Liver (tissue), 9 donors: ENCODE results near the gene C3orf20. TPM values are rescaled to one million over a fixed set of nuclear protein-coding genes. Genes with fewer than 3 reads are reported as not detected.

Experiments
- DNase-seq: peaks from one replicate; pipeline ENCODE4 v3.0.0-alpha.2; 2017; ENCODE audit warnings: low spot score
- H3K27ac ChIP-seq, 2 donors: one replicate each; pipeline ENCODE4 v1.7.0; 2013; ENCODE audit warnings: inconsistent platforms in 2 of 2, low read length in 2 of 2, control low read depth in 1 of 2, low read depth in 1 of 2, mild to moderate bottlenecking in 1 of 2
- H3K27me3 ChIP-seq, 4 donors: one replicate each; pipeline versions ENCODE4 v1.6.1 to v1.7.0; 2013; ENCODE audit warnings: low read length in 3 of 4, inconsistent platforms in 1 of 4, mild to moderate bottlenecking in 1 of 4, moderate library complexity in 1 of 4; ENCODE audit not compliant: control insufficient read depth in 4 of 4, insufficient read depth in 4 of 4
- H3K36me3 ChIP-seq, 4 donors: one replicate each; pipeline versions ENCODE4 v1.6.1 to v1.7.0; 2013; ENCODE audit warnings: low read length in 3 of 4, mild to moderate bottlenecking in 3 of 4, low read depth in 1 of 4, moderate library complexity in 1 of 4; ENCODE audit not compliant: control insufficient read depth in 4 of 4, insufficient read depth in 3 of 4
- H3K4me1 ChIP-seq, 4 donors: one replicate each; pipeline versions ENCODE4 v1.6.1 to v1.7.0; 2013; ENCODE audit warnings: low read length in 3 of 4, mild to moderate bottlenecking in 3 of 4, moderate library complexity in 1 of 4; ENCODE audit not compliant: control insufficient read depth in 4 of 4, insufficient read depth in 4 of 4
- H3K4me3 ChIP-seq, 3 donors: one replicate each; pipeline versions ENCODE4 v1.6.1 to v1.7.0; 2013; ENCODE audit warnings: low read length in 3 of 3, control low read depth in 1 of 3, low read depth in 1 of 3, mild to moderate bottlenecking in 1 of 3
- H3K9ac ChIP-seq, 2 donors: one replicate each; pipeline ENCODE4 v1.7.0; 2013; ENCODE audit warnings: low read length in 2 of 2, mild to moderate bottlenecking in 2 of 2, moderate library complexity in 2 of 2, control low read depth in 1 of 2, low read depth in 1 of 2
- H3K9me3 ChIP-seq, 4 donors: one replicate each; pipeline versions ENCODE4 v1.6.1 to v1.7.0; 2013; ENCODE audit warnings: low read length in 3 of 4; ENCODE audit not compliant: control insufficient read depth in 4 of 4
- EGR1 ChIP-seq, 2 donors: IDR thresholded peaks; 2 replicates each; pipeline ENCODE4 v1.6.1; 2016 to 2018; ENCODE audit warnings: antibody characterized with exemption in 2 of 2, low read depth in 2 of 2
- FOXA1 ChIP-seq: IDR thresholded peaks from 2 replicates; pipeline ENCODE4 v1.6.1; 2016; ENCODE audit warnings: antibody characterized with exemption
- FOXA2 ChIP-seq: IDR thresholded peaks from 2 replicates; pipeline ENCODE4 v1.6.1; 2016; ENCODE audit warnings: antibody characterized with exemption
- GABPA ChIP-seq, 2 donors: IDR thresholded peaks in 1 of 2; conservative IDR thresholded peaks in 1 of 2; 2 replicates each; pipeline ENCODE4 v1.6.1; 2016; ENCODE audit warnings: antibody characterized with exemption in 2 of 2, mild to moderate bottlenecking in 1 of 2, moderate library complexity in 1 of 2
- HNF4A ChIP-seq, 2 donors: conservative IDR thresholded peaks; 2 replicates each; pipeline ENCODE4 v1.6.1; 2016; ENCODE audit warnings: antibody characterized with exemption in 2 of 2, mild to moderate bottlenecking in 2 of 2
- HNF4G ChIP-seq: IDR thresholded peaks from 2 replicates; pipeline ENCODE4 v1.6.1; 2016; ENCODE audit warnings: antibody characterized with exemption
- JUND ChIP-seq, 2 donors: IDR thresholded peaks; 2 replicates each; pipeline ENCODE4 v1.6.1; 2016; ENCODE audit warnings: antibody characterized with exemption in 2 of 2
- MAX ChIP-seq: IDR thresholded peaks from 2 replicates; pipeline ENCODE4 v1.6.1; 2016; ENCODE audit warnings: antibody characterized with exemption
- NR2F2 ChIP-seq: IDR thresholded peaks from 2 replicates; pipeline ENCODE4 v1.6.1; 2016; ENCODE audit warnings: antibody characterized with exemption
- RAD21 ChIP-seq, 2 donors: IDR thresholded peaks; 2 replicates each; pipeline ENCODE4 v1.6.1; 2016; ENCODE audit warnings: antibody characterized with exemption in 2 of 2, mild to moderate bottlenecking in 2 of 2
- REST ChIP-seq: IDR thresholded peaks from 2 replicates; pipeline ENCODE4 v1.6.1; 2016; ENCODE audit warnings: antibody characterized with exemption, mild to moderate bottlenecking
- RXRA ChIP-seq, 2 donors: IDR thresholded peaks; 2 replicates each; pipeline ENCODE4 v1.6.1; 2017 to 2018; ENCODE audit warnings: antibody characterized with exemption in 2 of 2, mild to moderate bottlenecking in 1 of 2
- SP1 ChIP-seq: IDR thresholded peaks from 2 replicates; pipeline ENCODE4 v1.6.1; 2018; ENCODE audit warnings: antibody characterized with exemption, mild to moderate bottlenecking
- TAF1 ChIP-seq: conservative IDR thresholded peaks from 2 replicates; pipeline ENCODE4 v1.6.1; 2016; ENCODE audit warnings: antibody characterized with exemption, mild to moderate bottlenecking
- YY1 ChIP-seq: IDR thresholded peaks from 2 replicates; pipeline ENCODE4 v1.6.1; 2016; ENCODE audit warnings: antibody characterized with exemption, mild to moderate bottlenecking
- ZBTB33 ChIP-seq: IDR thresholded peaks from 2 replicates; pipeline ENCODE4 v1.6.1; 2016; ENCODE audit warnings: antibody characterized with exemption
- WGBS: extraction: QIAGEN DNeasy Blood & Tissue Kit; methylation state at CpG from one replicate; pipeline ENCODE4 v1.1.7; 2013; 5-methylcytosine and 5-hydroxymethylcytosine counted together
- polyA plus RNA-seq, 2 donors: library from polyadenylated mRNA; stranded (reverse) in 1 of 2; unstranded in 1 of 2; fragments of 200-250 nt in 1 of 2; fragments of >200 nt in 1 of 2; fragmentation: Nextera tagmentation in 1 of 2; extraction: Ambion mirVana in 1 of 2; gene quantifications; one replicate each; pipeline versions ENCODE4 v1.2.1 to v1.2.3, GENCODE V29; 2013 to 2015
- total RNA-seq, 2 donors: library from RNA; depleted of rRNA; stranded (reverse); fragments of >200 nt; gene quantifications; one replicate each; pipeline ENCODE4 v1.2.3, GENCODE V29; 2014
- TF ChIP-seq, protein P1 (sequence below): IDR thresholded peaks from 2 replicates; pipeline ENCODE4 v1.6.1; 2016; ENCODE audit warnings: antibody characterized with exemption
- TF ChIP-seq, protein P2 (sequence below): fragments of 150-350 bp; IDR thresholded peaks from 2 replicates; pipeline ENCODE4 v1.5.1; 2017; ENCODE audit warnings: improper control_type of control experiment, low read depth, low read length; ENCODE audit not compliant: missing input control
- donor health status: healthy.
- donor health status: healthy.
- donor health status: healthy.
- donor health status: healthy.
- donor health status: healthy.

C3orf20 gene
- total and polyA plus RNA-seq, 4 donors = 0.05 to 0.08 TPM; not detected in 2

GRCh38 chr3:14792691-14793121, 117.8 kb downstream of the C3orf20 start:
- TF ChIP-seq FOXA1 (no peak), ZBTB33 (no peak), TAF1 (no peak), EGR1 (IDR thresholded peaks at IDR 0.05; ENCODE audit: low read depth in 2 of 2) (no peak), HNF4A (conservative IDR thresholded peaks at IDR 0.05) (no peak), SP1 (no peak), GABPA (IDR thresholded peaks at IDR 0.05 in 1 of 2, conservative IDR thresholded peaks at IDR 0.05 in 1 of 2) (no peak), JUND (IDR thresholded peaks at IDR 0.05) (no peak), RXRA (IDR thresholded peaks at IDR 0.05) (no peak), YY1 (no peak), MAX (no peak), HNF4G (no peak), FOXA2 (no peak), NR2F2 (no peak), REST (no peak), RAD21 (IDR thresholded peaks at IDR 0.05) (no peak)
- TF ChIP-seq, protein P1, sequence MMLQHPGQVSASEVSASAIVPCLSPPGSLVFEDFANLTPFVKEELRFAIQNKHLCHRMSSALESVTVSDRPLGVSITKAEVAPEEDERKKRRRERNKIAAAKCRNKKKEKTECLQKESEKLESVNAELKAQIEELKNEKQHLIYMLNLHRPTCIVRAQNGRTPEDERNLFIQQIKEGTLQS = no peak
- TF ChIP-seq, protein P2, sequence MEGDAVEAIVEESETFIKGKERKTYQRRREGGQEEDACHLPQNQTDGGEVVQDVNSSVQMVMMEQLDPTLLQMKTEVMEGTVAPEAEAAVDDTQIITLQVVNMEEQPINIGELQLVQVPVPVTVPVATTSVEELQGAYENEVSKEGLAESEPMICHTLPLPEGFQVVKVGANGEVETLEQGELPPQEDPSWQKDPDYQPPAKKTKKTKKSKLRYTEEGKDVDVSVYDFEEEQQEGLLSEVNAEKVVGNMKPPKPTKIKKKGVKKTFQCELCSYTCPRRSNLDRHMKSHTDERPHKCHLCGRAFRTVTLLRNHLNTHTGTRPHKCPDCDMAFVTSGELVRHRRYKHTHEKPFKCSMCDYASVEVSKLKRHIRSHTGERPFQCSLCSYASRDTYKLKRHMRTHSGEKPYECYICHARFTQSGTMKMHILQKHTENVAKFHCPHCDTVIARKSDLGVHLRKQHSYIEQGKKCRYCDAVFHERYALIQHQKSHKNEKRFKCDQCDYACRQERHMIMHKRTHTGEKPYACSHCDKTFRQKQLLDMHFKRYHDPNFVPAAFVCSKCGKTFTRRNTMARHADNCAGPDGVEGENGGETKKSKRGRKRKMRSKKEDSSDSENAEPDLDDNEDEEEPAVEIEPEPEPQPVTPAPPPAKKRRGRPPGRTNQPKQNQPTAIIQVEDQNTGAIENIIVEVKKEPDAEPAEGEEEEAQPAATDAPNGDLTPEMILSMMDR = no peak
- DNase-seq = no peak
- no peaks in the 10 kb centered on the region for H3K36me3 ChIP-seq
- no peak overlapping the region for H3K4me3 ChIP-seq
- H3K9ac ChIP-seq = no peak overlapping the region
- H3K4me1 ChIP-seq = peaks cover 0 to 6% (median 3%) of the 10 kb centered on the region in 4 donors
- no peak overlapping the region for H3K27ac ChIP-seq
- no peaks in the 10 kb centered on the region for H3K27me3 ChIP-seq
- no peaks in the 10 kb centered on the region for H3K9me3 ChIP-seq
- 91% methylated on average over 9 of the region's 9 CpGs for WGBS
